Hepatocyte (in vitro differentiated cells): ENCODE measurements around the gene CBX3.
A peak's percentile ranks its signal among the peaks of the same experiment; 100 is the strongest.
"Not testable (repeated sequence)": the region's sequence is repeated elsewhere in the genome, so short reads cannot be mapped to it uniquely, and the experiment has no call there.

ENCODE experiments used
- CTCF ChIP-seq: fragments of 200-600 bp; sonication (generic); IDR thresholded peaks from 2 replicates; pipeline ENCODE4 v1.5.1; 2016; ENCODE audit warnings: antibody characterized with exemption, mild to moderate bottlenecking; ENCODE audit not compliant: poor library complexity
- EZH2 ChIP-seq: fragments of 200-600 bp; sonication (generic); IDR thresholded peaks from 2 replicates; pipeline ENCODE4 v1.6.1; 2016; ENCODE audit warnings: antibody characterized with exemption, mild to moderate bottlenecking, borderline replicate concordance

- TF ChIP-seq CTCF = not testable (repeated sequence)
- TF ChIP-seq EZH2 = peak; percentile 92
These were observed 48.7 kb upstream of the CBX3 start for GRCh38 chr7:26152782-26153240.
